Caki2 (cell line): ENCODE results near the gene CRYGB. TPM values are rescaled to one million over a fixed set of nuclear protein-coding genes. Genes with fewer than 3 reads are reported as not detected.
A peak's percentile ranks its signal among the peaks of the same experiment; 100 is the strongest.
"Not testable (repeated sequence)": the region's sequence is repeated elsewhere in the genome, so short reads cannot be mapped to it uniquely, and the experiment has no call there.

Source experiments
- DNase-seq: peaks from one replicate; pipeline ENCODE4 v3.0.0-alpha.2; 2015; ENCODE audit warnings: low read depth
- in situ Hi-C: cut with HindIII; loops from 2 replicates; pipeline ENCODE4 v1.10.0; 2016; ENCODE audit warnings: low sequenced_read_pairs, low pct_unique_long_range_greater_than_20kb, mixed read lengths
- total RNA-seq: library from RNA; depleted of rRNA; stranded (reverse); fragments of >200 nt; shearing (Covaris generic); gene quantifications from 2 replicates; pipeline ENCODE4 v1.2.3, GENCODE V29; 2014; ENCODE audit warnings: low replicate concordance

CRYGB gene
- total RNA-seq, 1 experiment from 2014 or later, result not detected

- DNase-seq, result no peak
- in situ Hi-C loops, result no loop called here
Observed at GRCh38 chr2:208127090-208127489, 18.9 kb downstream of the CRYGB start.

- in situ Hi-C loops, result no loop called here
- DNase-seq, result no peak
Observed at GRCh38 chr2:208125251-208125650, 20.7 kb downstream of the CRYGB start.

- DNase-seq, in situ Hi-C loops: not testable (repeated sequence)
Observed at GRCh38 chr2:208124013-208124715, 21.8 kb downstream of the CRYGB start, which contains the start of gene CRYGD. TSS of gene CRYGD (minus strand) at chr2:208124524. CDS start at chr2:208124473, 51 bp downstream.

- in situ Hi-C loops, result no loop called here
- DNase-seq, result no peak
Observed at GRCh38 chr2:208122248-208122647, 23.7 kb downstream of the CRYGB start.

GRCh38 chr2:208118918-208119317 lies 27.0 kb downstream of the CRYGB start:
- in situ Hi-C loops, result no loop called here
- no peak for DNase-seq

- in situ Hi-C loops, DNase-seq: not testable (repeated sequence)
Observed at GRCh38 chr2:208117390-208117789, 28.6 kb downstream of the CRYGB start.

- DNase-seq, result no peak
- in situ Hi-C loops, result no loop called here
Observed at GRCh38 chr2:208112969-208113368, 33.0 kb downstream of the CRYGB start.

- in situ Hi-C loops, DNase-seq: not testable (repeated sequence)
Observed at GRCh38 chr2:208112273-208112745, 33.6 kb downstream of the CRYGB start.

- in situ Hi-C loops, result no loop called here
- DNase-seq, result no peak
Observed at GRCh38 chr2:208103616-208104015, 42.3 kb downstream of the CRYGB start.

- peak; percentile 13 for DNase-seq
- in situ Hi-C loops, result no loop called here
Observed at GRCh38 chr2:208101716-208102631, 44.0 kb downstream of the CRYGB start.

GRCh38 chr2:208099682-208100470 lies 46.1 kb downstream of the CRYGB start:
- no peak for DNase-seq
- in situ Hi-C loops, result no loop called here

GRCh38 chr2:208098701-208099100 lies 47.3 kb downstream of the CRYGB start:
- in situ Hi-C loops, DNase-seq: not testable (repeated sequence)

GRCh38 chr2:208098267-208098666 lies 47.7 kb downstream of the CRYGB start:
- no peak for DNase-seq
- in situ Hi-C loops, result no loop called here

GRCh38 chr2:208097801-208098200 lies 48.2 kb downstream of the CRYGB start:
- DNase-seq, result no peak
- in situ Hi-C loops, result no loop called here

- in situ Hi-C loops, result no loop called here
- DNase-seq, result no peak
Observed at GRCh38 chr2:208097313-208097712, 48.6 kb downstream of the CRYGB start.

GRCh38 chr2:208096080-208096479 lies 49.9 kb downstream of the CRYGB start:
- DNase-seq, result no peak
- in situ Hi-C loops, result no loop called here

- DNase-seq, result no peak
Observed at GRCh38 chr2:208093128-208093527, 52.8 kb downstream of the CRYGB start.

More at GRCh38 chr2:208093128-208093527, 52.8 kb downstream of the CRYGB start:
- in situ Hi-C loops, result no loop called here
